HL-60 (cell line): ENCODE data around the gene TCERG1.

Experiments
- CTCF ChIP-seq: IDR thresholded peaks from one replicate; pipeline ENCODE4 v1.5.1; 2011; ENCODE audit warnings: low read length, control low read depth, inconsistent platforms; ENCODE audit not compliant: insufficient read depth
- POLR2AphosphoS5 ChIP-seq: IDR thresholded peaks from 2 replicates; pipeline ENCODE4 v1.6.1; 2012; ENCODE audit warnings: low read depth

- no peak for TF ChIP-seq CTCF
- TF ChIP-seq POLR2AphosphoS5: no peak
Measured at GRCh38 chr5:146528236-146528635, 81.1 kb downstream of the TCERG1 start.
